LNCaP clone FGC (cell line): ENCODE measurements around the gene KIF21A.

ENCODE experiments used
- DNase-seq: peaks from one replicate; pipeline ENCODE4 v3.0.0-alpha.2; 2011; ENCODE audit warnings: low read depth
- H3K4me3 ChIP-seq: 2 replicates; pipeline ENCODE4 v1.5.1; 2011; ENCODE audit warnings: mild to moderate bottlenecking, low read depth, low read length, control low read depth
- CTCF ChIP-seq: IDR thresholded peaks from 2 replicates; pipeline ENCODE4 v1.5.1; 2012; ENCODE audit warnings: mild to moderate bottlenecking; ENCODE audit not compliant: control insufficient read depth, insufficient read depth; ENCODE audit errors: extremely low read depth

Gene KIF21A

GRCh38 chr12:39392154-39392925, 50.6 kb downstream of the KIF21A start:
- DNase-seq: no peak
- no peak for TF ChIP-seq CTCF
- H3K4me3 ChIP-seq: no peak overlapping the region

- no peak for TF ChIP-seq CTCF
- no peak for DNase-seq
Observed at GRCh38 chr12:39390752-39391151, 52.2 kb downstream of the KIF21A start.

GRCh38 chr12:39389399-39390150, 53.3 kb downstream of the KIF21A start:
- no peak overlapping the region for H3K4me3 ChIP-seq
- DNase-seq: no peak
- no peak for TF ChIP-seq CTCF

More at GRCh38 chr12:39390752-39391151, 52.2 kb downstream of the KIF21A start:
- no peak overlapping the region for H3K4me3 ChIP-seq

- no peak for DNase-seq
- TF ChIP-seq CTCF: no peak
- no peak overlapping the region for H3K4me3 ChIP-seq
Observed at GRCh38 chr12:39386335-39386734, 56.6 kb downstream of the KIF21A start.

- no peak for DNase-seq
- no peak for TF ChIP-seq CTCF
Observed at GRCh38 chr12:39383114-39383513, 59.8 kb downstream of the KIF21A start.

GRCh38 chr12:39380090-39380489, 62.8 kb downstream of the KIF21A start:
- H3K4me3 ChIP-seq: no peak overlapping the region
- DNase-seq: no peak
- TF ChIP-seq CTCF: no peak

More at GRCh38 chr12:39383114-39383513, 59.8 kb downstream of the KIF21A start:
- H3K4me3 ChIP-seq: no peak overlapping the region
